ENCODE results near the gene RNF5.

Gene RNF5

GRCh38 chr6:32194825-32195651 lies 16.8 kb downstream of the RNF5 start (continued):
- TF ChIP-seq ZSCAN18 (tag by site-specific recombination; IDR thresholded peaks at IDR 0.05) = no peak
- peak; percentile 59; the same call in 1 of the 2 replicates for TF ChIP-seq ZNF324 (tag by site-specific recombination; IDR thresholded peaks at IDR 0.05)
- peak; percentile 51; the same call in 1 of the 2 replicates for TF ChIP-seq ZNF391 (tag by site-specific recombination; IDR thresholded peaks at IDR 0.05; ENCODE audit: borderline replicate concordance, low read depth)
- TF ChIP-seq IKZF3 (tag by site-specific recombination; IDR thresholded peaks at IDR 0.05) = peak; percentile 72
- 0 out of 2 replicates have a peak, but pooled peaks have one; percentile 21 for TF ChIP-seq ZNF580 (tag by site-specific recombination; IDR thresholded peaks at IDR 0.05)
- peak; percentile 58; the same call in 1 of the 2 replicates for TF ChIP-seq ZNF610 (tag by site-specific recombination; IDR thresholded peaks at IDR 0.05; ENCODE audit: borderline replicate concordance)
- TF ChIP-seq ZNF830 (tag by site-specific recombination; IDR thresholded peaks at IDR 0.05; ENCODE audit: low read depth) = no peak
- no peak for TF ChIP-seq ZNF416 (tag by site-specific recombination; IDR thresholded peaks at IDR 0.05)
- TF ChIP-seq ZNF488 (tag by site-specific recombination; IDR thresholded peaks at IDR 0.05) = no peak
- no peak for TF ChIP-seq PRDM4 (tag by site-specific recombination; IDR thresholded peaks at IDR 0.05)
- TF ChIP-seq ZBTB1 (tag by site-specific recombination; IDR thresholded peaks at IDR 0.05) = no peak
- no peak for TF ChIP-seq ZNF404 (tag by site-specific recombination; IDR thresholded peaks at IDR 0.05)
- TF ChIP-seq PRDM6 (tag by site-specific recombination; IDR thresholded peaks at IDR 0.05) = no peak
- no peak for TF ChIP-seq SCRT2 (tag by site-specific recombination; IDR thresholded peaks at IDR 0.05)
- TF ChIP-seq KLF7 (tag by site-specific recombination; IDR thresholded peaks at IDR 0.05; ENCODE audit: borderline replicate concordance) = no peak
- peak; percentile 61; the same call in 1 of the 2 replicates for TF ChIP-seq ZFP69B (tag by site-specific recombination; IDR thresholded peaks at IDR 0.05)
- TF ChIP-seq ZNF2 (tag by site-specific recombination; IDR thresholded peaks at IDR 0.05) = peak; percentile 44; the same call in 1 of the 2 replicates
- TF ChIP-seq ZBTB48 (tag by site-specific recombination; IDR thresholded peaks at IDR 0.05) = no peak; the same call in 1 of the 2 replicates
- TF ChIP-seq PRDM10 (tag by site-specific recombination; IDR thresholded peaks at IDR 0.05) = peak; percentile 34; the same call in 1 of the 2 replicates
- TF ChIP-seq ZNF660 (tag by site-specific recombination; IDR thresholded peaks at IDR 0.05) = peak; percentile 38; the same call in 1 of the 2 replicates
- TF ChIP-seq ZNF248 (tag by site-specific recombination; IDR thresholded peaks at IDR 0.05) = no peak
- TF ChIP-seq ZNF785 (tag by site-specific recombination; IDR thresholded peaks at IDR 0.05) = no peak
- no peak for TF ChIP-seq ZNF221 (tag by site-specific recombination; IDR thresholded peaks at IDR 0.05; ENCODE audit: borderline replicate concordance)
- TF ChIP-seq FEZF1 (tag by site-specific recombination; IDR thresholded peaks at IDR 0.05) = no peak
- no peak for TF ChIP-seq KLF1 (tag by site-specific recombination; IDR thresholded peaks at IDR 0.05)
- TF ChIP-seq CTCF (tag by site-specific recombination; IDR thresholded peaks at IDR 0.05) = peak; percentile 43
- TF ChIP-seq SP3 (tag by site-specific recombination; IDR thresholded peaks at IDR 0.05) = no peak

All from HEK293 (cell line).